ENCODE measurements around the gene HRH2. TPM values are rescaled to one million over a fixed set of nuclear protein-coding genes. Genes with fewer than 3 reads are reported as not detected.

The HRH2 gene
- total and polyA plus RNA-seq, 2 donors (not counting 1 experiment from before 2014, with no cell fraction given) = 0.46 TPM; not detected in 1

DNA sequence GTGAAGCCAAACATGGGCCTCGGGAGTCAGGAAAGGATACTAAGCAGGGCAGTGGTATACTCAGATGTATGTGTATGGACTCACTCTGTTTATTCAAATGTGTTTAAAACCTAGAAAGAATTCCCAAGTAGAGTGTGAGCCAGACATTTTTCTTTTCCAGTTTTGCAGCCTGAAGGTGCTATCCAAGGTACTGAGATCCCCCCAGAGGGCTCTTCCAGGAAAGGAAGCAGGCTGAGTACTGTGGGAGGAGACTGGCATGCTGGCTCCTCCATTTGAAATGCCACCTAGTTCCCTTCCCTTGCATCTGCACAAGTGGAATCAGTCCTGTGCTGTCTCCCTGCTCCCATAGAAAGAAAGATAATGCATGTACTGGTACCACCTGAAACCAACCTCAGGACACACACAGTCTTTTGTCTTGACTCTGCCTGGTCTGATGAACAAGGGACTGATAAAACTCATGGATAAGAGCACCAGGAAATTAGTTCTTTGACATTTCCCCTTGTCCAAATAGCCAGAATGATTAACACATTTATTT is 85.9 kb downstream of the HRH2 start:
- TF ChIP-seq, protein P1, sequence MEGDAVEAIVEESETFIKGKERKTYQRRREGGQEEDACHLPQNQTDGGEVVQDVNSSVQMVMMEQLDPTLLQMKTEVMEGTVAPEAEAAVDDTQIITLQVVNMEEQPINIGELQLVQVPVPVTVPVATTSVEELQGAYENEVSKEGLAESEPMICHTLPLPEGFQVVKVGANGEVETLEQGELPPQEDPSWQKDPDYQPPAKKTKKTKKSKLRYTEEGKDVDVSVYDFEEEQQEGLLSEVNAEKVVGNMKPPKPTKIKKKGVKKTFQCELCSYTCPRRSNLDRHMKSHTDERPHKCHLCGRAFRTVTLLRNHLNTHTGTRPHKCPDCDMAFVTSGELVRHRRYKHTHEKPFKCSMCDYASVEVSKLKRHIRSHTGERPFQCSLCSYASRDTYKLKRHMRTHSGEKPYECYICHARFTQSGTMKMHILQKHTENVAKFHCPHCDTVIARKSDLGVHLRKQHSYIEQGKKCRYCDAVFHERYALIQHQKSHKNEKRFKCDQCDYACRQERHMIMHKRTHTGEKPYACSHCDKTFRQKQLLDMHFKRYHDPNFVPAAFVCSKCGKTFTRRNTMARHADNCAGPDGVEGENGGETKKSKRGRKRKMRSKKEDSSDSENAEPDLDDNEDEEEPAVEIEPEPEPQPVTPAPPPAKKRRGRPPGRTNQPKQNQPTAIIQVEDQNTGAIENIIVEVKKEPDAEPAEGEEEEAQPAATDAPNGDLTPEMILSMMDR (IDR thresholded peaks at IDR 0.05) = no peak
- no peak for TF ChIP-seq EZH2 (IDR thresholded peaks at IDR 0.05; ENCODE audit: borderline replicate concordance, insufficient read depth, low read depth, low read length, poor library complexity, severe bottlenecking)
- Histone ChIP-seq H2AFZ (ENCODE audit: insufficient read depth, low read depth, low read length, poor library complexity, severe bottlenecking) (no peak overlapping the region), H3K36me3 (replicated peaks in 1 of 2; ENCODE audit: control extremely low read depth in 1 of 2, control insufficient read depth in 1 of 2, extremely low read depth in 1 of 2, insufficient read depth in 2 of 2, low read length in 1 of 2) (no peaks in the 10 kb centered on the region), H3K27me3 (replicated peaks in 1 of 4; ENCODE audit: control extremely low read depth in 1 of 4, control insufficient read depth in 3 of 4, insufficient read depth in 4 of 4, low read length in 3 of 4) (peaks cover 0 to 9% (median 2%) of the 10 kb centered on the region in 4 experiments), H3K4me1 (ENCODE audit: control insufficient read depth in 2 of 2, insufficient read depth in 2 of 2, low read length in 2 of 2) (no peaks in the 10 kb centered on the region), H3K9ac (ENCODE audit: low read length) (no peak overlapping the region), H3K9me3 (ENCODE audit: control extremely low read depth in 1 of 3, control insufficient read depth in 2 of 3, insufficient read depth in 1 of 3, low read length in 2 of 3) (peaks cover 0 to 3% (median 0%) of the 10 kb centered on the region in 3 donors), H3K79me2 (ENCODE audit: control insufficient read depth, insufficient read depth, low read length) (no peaks in the 10 kb centered on the region), H3K4me3 (ENCODE audit: control extremely low read depth in 1 of 5, extremely low read depth in 1 of 5, insufficient read depth in 1 of 5, low read depth in 2 of 5, low read length in 4 of 5) (no peak overlapping the region), H4K20me1 (ENCODE audit: control insufficient read depth, insufficient read depth, low read length, poor library complexity, severe bottlenecking) (no peaks in the 10 kb centered on the region), H3K27ac (ENCODE audit: low read length in 2 of 2) (no peak overlapping the region), H3K4me2 (replicated peaks; ENCODE audit: low read depth, low read length, poor library complexity, severe bottlenecking) (no peak overlapping the region)
- Mint-ChIP-seq H3K9me3 (ENCODE audit: insufficient read depth) (no peaks in the 10 kb centered on the region), H3K27me3 (peaks cover 52% of the 10 kb centered on the region), H3K4me3 (no peak overlapping the region), H3K27ac (no peak overlapping the region), H3K4me1 (no peaks in the 10 kb centered on the region)
- POLR2A ChIA-PET = no interaction called here
- WGBS (ENCODE audit: insufficient coverage) = 67% methylated on average over 1 of the region's 1 CpG
- DNase-seq = no peak
- CTCF ChIA-PET = no interaction called here
- ATAC-seq (ENCODE audit: low read depth) = no peak
- intact Hi-C loops (cut with micrococcal nuclease) = no loop called here

GRCh38 chr5:175745210-175745609 is 87.3 kb downstream of the HRH2 start:
- H3K4me3 ChIP-seq (ENCODE audit: control extremely low read depth in 1 of 5, extremely low read depth in 1 of 5, insufficient read depth in 1 of 5, low read depth in 2 of 5, low read length in 4 of 5) = no peak overlapping the region
- no peaks in the 10 kb centered on the region for H3K4me1 ChIP-seq (ENCODE audit: control insufficient read depth in 2 of 2, insufficient read depth in 2 of 2, low read length in 2 of 2)
- no peaks in the 10 kb centered on the region for H4K20me1 ChIP-seq (ENCODE audit: control insufficient read depth, insufficient read depth, low read length, poor library complexity, severe bottlenecking)
- WGBS (ENCODE audit: insufficient coverage) = 92% methylated on average over 2 of the region's 3 CpGs
- no peak for TF ChIP-seq EZH2 (IDR thresholded peaks at IDR 0.05; ENCODE audit: borderline replicate concordance, insufficient read depth, low read depth, low read length, poor library complexity, severe bottlenecking)
- TF ChIP-seq, protein P1 (IDR thresholded peaks at IDR 0.05) = no peak
- ChIA-PET POLR2A (no interaction called here), CTCF (no interaction called here)
- no peak for DNase-seq
- H3K9me3 ChIP-seq (ENCODE audit: control extremely low read depth in 1 of 3, control insufficient read depth in 2 of 3, insufficient read depth in 1 of 3, low read length in 2 of 3) = peaks cover 0 to 3% (median 0%) of the 10 kb centered on the region in 3 donors
- no peak for ATAC-seq (ENCODE audit: low read depth)
- H3K36me3 ChIP-seq (replicated peaks in 1 of 2; ENCODE audit: control extremely low read depth in 1 of 2, control insufficient read depth in 1 of 2, extremely low read depth in 1 of 2, insufficient read depth in 2 of 2, low read length in 1 of 2) = no peaks in the 10 kb centered on the region
- no peaks in the 10 kb centered on the region for H3K79me2 ChIP-seq (ENCODE audit: control insufficient read depth, insufficient read depth, low read length)
- H3K27ac ChIP-seq (ENCODE audit: low read length in 2 of 2) = no peak overlapping the region
- Mint-ChIP-seq H3K27me3 (peaks cover 52% of the 10 kb centered on the region), H3K4me3 (no peak overlapping the region), H3K9me3 (ENCODE audit: insufficient read depth) (no peaks in the 10 kb centered on the region), H3K27ac (no peak overlapping the region), H3K4me1 (no peaks in the 10 kb centered on the region)
- no peak overlapping the region for H3K4me2 ChIP-seq (replicated peaks; ENCODE audit: low read depth, low read length, poor library complexity, severe bottlenecking)
- no peak overlapping the region for H3K9ac ChIP-seq (ENCODE audit: low read length)
- no peak overlapping the region for H2AFZ ChIP-seq (ENCODE audit: insufficient read depth, low read depth, low read length, poor library complexity, severe bottlenecking)
- H3K27me3 ChIP-seq (replicated peaks in 1 of 4; ENCODE audit: control extremely low read depth in 1 of 4, control insufficient read depth in 3 of 4, insufficient read depth in 4 of 4, low read length in 3 of 4) = peaks cover 0 to 16% (median 1%) of the 10 kb centered on the region in 4 experiments
- intact Hi-C loops (cut with micrococcal nuclease) = no loop called here
